ENCODE measurements around the gene HNRNPH3. TPM values are rescaled to one million over a fixed set of nuclear protein-coding genes. Genes with fewer than 3 reads are reported as not detected.

Gene HNRNPH3
- total RNA-seq, 4 donors from 2014 or later = 10.7 to 43.6 (median 37.0) TPM

DNA sequence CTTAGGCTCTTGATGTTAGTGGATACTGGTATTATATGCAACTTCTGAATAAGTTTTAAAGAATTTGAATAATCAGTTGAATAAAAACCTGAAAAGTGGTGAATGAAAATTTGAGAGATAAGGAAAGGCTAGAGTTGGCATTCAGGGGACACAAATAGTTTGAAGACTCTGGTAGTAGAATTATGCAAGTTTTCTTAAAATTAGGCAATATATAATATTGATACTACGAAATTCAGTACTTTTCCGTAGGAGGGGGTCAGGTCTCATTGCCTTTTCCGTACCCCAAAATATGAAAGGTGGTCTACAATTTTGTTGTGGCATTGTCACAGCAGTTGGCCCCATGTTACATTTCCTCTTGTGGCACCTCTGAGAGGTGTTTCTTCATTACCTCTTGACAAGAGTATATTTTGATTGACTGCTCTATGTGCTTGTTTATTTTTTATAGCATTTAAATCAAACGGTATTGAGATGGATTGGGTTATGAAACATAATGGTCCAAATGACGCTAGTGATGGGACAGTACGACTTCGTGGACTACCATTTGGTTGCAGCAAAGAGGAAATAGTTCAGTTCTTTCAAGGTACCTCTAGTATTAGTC is 5.0 kb downstream of the HNRNPH3 start:
- H3K4me1 ChIP-seq = peaks cover 14 to 56% (median 34%) of the 10 kb centered on the region in 3 donors
- WGBS, 2 donors = 49 to 52% methylated on average over 7 of the region's 7 CpGs
- H3K27me3 ChIP-seq = no peaks in the 10 kb centered on the region
- no peak for DNase-seq
- H3K27ac ChIP-seq = no peak overlapping the region
- peak overlapping the region in 2 of 4 donors; percentile 0 to 81 for H3K4me3 ChIP-seq
- intact Hi-C loops (cut with DNase I) = no loop called here
- TF ChIP-seq, protein P1, sequence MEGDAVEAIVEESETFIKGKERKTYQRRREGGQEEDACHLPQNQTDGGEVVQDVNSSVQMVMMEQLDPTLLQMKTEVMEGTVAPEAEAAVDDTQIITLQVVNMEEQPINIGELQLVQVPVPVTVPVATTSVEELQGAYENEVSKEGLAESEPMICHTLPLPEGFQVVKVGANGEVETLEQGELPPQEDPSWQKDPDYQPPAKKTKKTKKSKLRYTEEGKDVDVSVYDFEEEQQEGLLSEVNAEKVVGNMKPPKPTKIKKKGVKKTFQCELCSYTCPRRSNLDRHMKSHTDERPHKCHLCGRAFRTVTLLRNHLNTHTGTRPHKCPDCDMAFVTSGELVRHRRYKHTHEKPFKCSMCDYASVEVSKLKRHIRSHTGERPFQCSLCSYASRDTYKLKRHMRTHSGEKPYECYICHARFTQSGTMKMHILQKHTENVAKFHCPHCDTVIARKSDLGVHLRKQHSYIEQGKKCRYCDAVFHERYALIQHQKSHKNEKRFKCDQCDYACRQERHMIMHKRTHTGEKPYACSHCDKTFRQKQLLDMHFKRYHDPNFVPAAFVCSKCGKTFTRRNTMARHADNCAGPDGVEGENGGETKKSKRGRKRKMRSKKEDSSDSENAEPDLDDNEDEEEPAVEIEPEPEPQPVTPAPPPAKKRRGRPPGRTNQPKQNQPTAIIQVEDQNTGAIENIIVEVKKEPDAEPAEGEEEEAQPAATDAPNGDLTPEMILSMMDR (IDR thresholded peaks at IDR 0.05) = no peak
- TF ChIP-seq POLR2A (IDR thresholded peaks at IDR 0.05) = no peak
- H3K9me3 ChIP-seq = no peaks in the 10 kb centered on the region
- H3K36me3 ChIP-seq = peaks cover 7 to 40% (median 25%) of the 10 kb centered on the region in 3 donors

DNA sequence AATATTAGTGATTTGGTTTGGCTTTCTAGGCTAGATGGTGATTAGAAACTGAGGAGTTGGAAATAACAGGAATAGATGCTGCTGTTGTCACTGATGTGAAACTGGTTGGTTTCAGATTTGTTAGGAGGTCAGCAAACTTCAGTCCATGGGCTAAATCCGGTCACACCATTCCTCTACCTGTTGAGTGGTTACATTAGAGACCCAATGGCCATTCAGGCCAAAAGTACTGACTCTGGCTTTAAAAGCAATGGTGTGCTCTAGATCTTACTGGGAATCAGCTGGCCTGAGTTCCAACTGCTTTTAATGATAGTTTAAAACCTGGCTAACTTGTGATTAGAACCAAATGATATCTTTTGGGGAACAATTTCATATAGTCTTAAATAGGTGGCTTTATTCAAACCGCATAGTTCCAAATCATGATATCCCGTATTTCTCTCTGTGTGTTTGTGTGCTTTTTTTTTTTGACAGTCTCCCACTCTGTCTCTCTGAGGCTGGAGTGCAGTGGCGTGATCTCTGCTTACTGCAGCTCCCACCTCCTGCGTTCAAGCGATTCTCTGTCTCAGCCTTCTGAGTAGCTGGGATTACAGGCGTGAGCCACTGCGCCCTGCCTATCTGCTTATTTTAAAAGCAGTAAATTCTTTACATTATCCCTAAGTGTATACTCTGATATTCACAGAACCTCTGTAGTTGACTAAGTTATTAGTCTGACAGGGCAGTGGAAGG is 8.7 kb downstream of the HNRNPH3 start:
- peaks cover 14 to 34% (median 25%) of the 10 kb centered on the region in 3 donors for H3K4me1 ChIP-seq
- 92 to 95% methylated on average over 8 of the region's 8 CpGs for WGBS, 2 donors
- no peak overlapping the region for H3K27ac ChIP-seq
- no peak for DNase-seq
- no peak overlapping the region for H3K4me3 ChIP-seq
- no peak for TF ChIP-seq POLR2A (IDR thresholded peaks at IDR 0.05)
- TF ChIP-seq, protein P1 (IDR thresholded peaks at IDR 0.05) = no peak
- no peaks in the 10 kb centered on the region for H3K27me3 ChIP-seq
- intact Hi-C loops (cut with DNase I) = no loop called here
- H3K36me3 ChIP-seq = peaks cover 7 to 77% (median 38%) of the 10 kb centered on the region in 3 donors
- H3K9me3 ChIP-seq = no peaks in the 10 kb centered on the region

DNA sequence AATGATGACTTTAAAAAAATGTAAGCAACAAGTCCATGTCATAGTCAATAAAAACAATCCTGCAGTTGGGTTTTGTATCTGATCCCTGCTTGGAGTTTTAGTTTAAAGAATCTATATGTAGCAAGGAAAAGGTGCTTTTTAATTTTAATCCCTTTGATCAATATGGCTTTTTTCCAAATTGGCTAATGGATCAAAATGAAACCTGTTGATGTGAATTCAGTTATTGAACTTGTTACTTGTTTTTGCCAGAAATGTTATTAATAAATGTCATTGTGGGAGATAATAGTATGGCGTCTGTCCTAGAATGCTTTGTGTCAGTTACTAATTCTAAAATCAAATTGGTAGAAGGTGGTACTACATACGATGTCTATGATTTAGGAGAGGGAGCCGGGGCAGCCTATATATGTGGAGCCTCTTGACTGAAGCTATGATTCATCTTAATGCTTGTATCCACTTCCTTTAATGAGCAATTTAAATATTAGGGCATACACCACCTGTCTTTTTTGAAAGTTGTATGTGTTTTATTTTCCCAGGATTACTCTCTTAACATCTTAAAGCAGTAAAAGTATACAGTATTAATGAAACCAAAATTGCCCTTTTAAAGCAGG is 11.1 kb downstream of the HNRNPH3 start:
- WGBS, 2 donors = 86 to 89% methylated on average over 3 of the region's 3 CpGs
- Histone ChIP-seq H3K9me3 (no peaks in the 10 kb centered on the region), H3K4me3 (no peak overlapping the region), H3K4me1 (peaks cover 0 to 9% (median 2%) of the 10 kb centered on the region in 3 donors), H3K27ac (no peak overlapping the region), H3K27me3 (no peaks in the 10 kb centered on the region), H3K36me3 (peaks cover 7 to 94% (median 52%) of the 10 kb centered on the region in 3 donors)
- DNase-seq = no peak
- intact Hi-C loops (cut with DNase I) = no loop called here
- TF ChIP-seq, protein P1 (IDR thresholded peaks at IDR 0.05) = no peak
- no peak for TF ChIP-seq POLR2A (IDR thresholded peaks at IDR 0.05)

DNA sequence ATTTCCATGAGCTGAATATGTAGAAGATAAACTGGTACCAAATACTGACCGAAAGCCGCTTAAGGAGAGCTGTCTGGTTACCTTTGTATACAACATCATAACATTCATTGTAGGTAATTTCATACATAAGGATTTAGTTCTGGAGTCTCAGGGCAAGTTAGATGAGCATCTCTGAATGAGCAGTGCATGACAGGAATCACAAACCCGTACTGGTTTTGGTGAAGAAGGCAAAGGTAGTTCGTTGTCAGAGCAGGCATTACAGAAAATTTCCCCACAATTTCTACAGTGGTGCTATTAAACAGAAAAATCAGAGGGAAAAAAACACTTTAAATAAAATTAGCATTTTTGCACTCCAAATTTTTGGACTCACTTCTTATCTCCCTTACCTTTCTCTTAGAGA is 13.8 kb downstream of the HNRNPH3 start:
- H3K27ac ChIP-seq = no peak overlapping the region
- DNase-seq = no peak
- no peaks in the 10 kb centered on the region for H3K9me3 ChIP-seq
- intact Hi-C loops (cut with DNase I) = no loop called here
- H3K4me1 ChIP-seq = no peaks in the 10 kb centered on the region
- no peaks in the 10 kb centered on the region for H3K27me3 ChIP-seq
- no peak for TF ChIP-seq POLR2A (IDR thresholded peaks at IDR 0.05)
- TF ChIP-seq, protein P1 (IDR thresholded peaks at IDR 0.05) = no peak
- WGBS, 2 donors = 90 to 91% methylated on average over 4 of the region's 4 CpGs
- peaks cover 0 to 88% (median 37%) of the 10 kb centered on the region in 3 donors for H3K36me3 ChIP-seq
- no peak overlapping the region for H3K4me3 ChIP-seq

DNA sequence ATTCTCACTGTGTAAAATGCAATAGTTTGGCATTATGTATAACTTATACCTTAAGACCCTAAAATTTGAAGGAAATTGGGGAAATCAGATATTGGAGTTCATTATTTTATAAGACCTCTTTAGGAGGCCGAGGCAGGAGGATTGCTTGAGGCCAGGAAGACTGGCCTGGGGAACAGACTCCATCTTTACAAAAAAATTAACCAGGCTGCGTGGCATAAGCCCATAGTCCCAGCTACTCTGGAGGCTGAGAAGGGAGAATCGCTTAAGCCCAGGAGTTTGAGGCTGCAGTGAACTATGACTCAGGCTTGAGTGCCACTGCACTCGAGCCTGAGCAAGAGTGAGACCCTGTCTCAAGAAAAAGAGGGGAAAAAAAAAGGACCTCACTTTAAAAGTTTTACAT is 14.9 kb downstream of the HNRNPH3 start:
- Histone ChIP-seq H3K4me3 (no peak overlapping the region), H3K27me3 (no peaks in the 10 kb centered on the region), H3K36me3 (peaks cover 0 to 88% (median 26%) of the 10 kb centered on the region in 3 donors), H3K9me3 (no peaks in the 10 kb centered on the region), H3K4me1 (no peaks in the 10 kb centered on the region), H3K27ac (no peak overlapping the region)
- DNase-seq = no peak
- intact Hi-C loops (cut with DNase I) = no loop called here
- WGBS, 2 donors = 81 to 88% methylated on average over 4 of the region's 4 CpGs
- TF ChIP-seq, protein P1 (IDR thresholded peaks at IDR 0.05) = no peak
- TF ChIP-seq POLR2A (IDR thresholded peaks at IDR 0.05) = no peak
